K562 (cell line): ENCODE results near the gene FMN1.

Experiments
- CREB3L1 ChIP-seq: fragments of 450-650 bp; IDR thresholded peaks from 2 replicates; pipeline ENCODE4 v1.6.1; 2014; ENCODE audit warnings: low read depth, mild to moderate bottlenecking, moderate library complexity, borderline replicate concordance
- CTCF ChIP-seq, 3 experiments: IDR thresholded peaks in 2 of 3; conservative IDR thresholded peaks in 1 of 3; 2 replicates each; pipeline ENCODE4 v1.5.1; 2011 to 2012; ENCODE audit warnings: low read length in 3 of 3, mild to moderate bottlenecking in 3 of 3, control low read depth in 2 of 3, improper control_type of control experiment in 1 of 3, inconsistent platforms in 1 of 3, low read depth in 1 of 3, mixed read lengths in 1 of 3, moderate library complexity in 1 of 3; ENCODE audit not compliant: insufficient read depth in 2 of 3
- HDAC2 ChIP-seq: fragments of 450-650 bp; IDR thresholded peaks from 2 replicates; pipeline ENCODE4 v1.6.1; 2016; ENCODE audit warnings: mild to moderate bottlenecking
- IRF2 ChIP-seq: sonication (generic); formaldehyde crosslinking; IDR thresholded peaks from 2 replicates; pipeline ENCODE4 v1.8.1; 2022; ENCODE audit warnings: mild to moderate bottlenecking, missing genetic modification reagents
- MEIS2 ChIP-seq: fragments of 450-650 bp; IDR thresholded peaks from 2 replicates; pipeline ENCODE4 v1.6.1; 2014; ENCODE audit warnings: mild to moderate bottlenecking; ENCODE audit not compliant: partially characterized antibody
- MXD1 ChIP-seq: fragments of 250-450 bp; sonication (Bioruptor Pico); IDR thresholded peaks from 2 replicates; pipeline ENCODE4 v1.8.0; 2021; ENCODE audit warnings: borderline replicate concordance, mild to moderate bottlenecking, moderate library complexity; ENCODE audit not compliant: poor library complexity, severe bottlenecking
- POLR2A ChIP-seq: fragments of 450-650 bp; conservative IDR thresholded peaks from 2 replicates; pipeline ENCODE4 v1.6.1; 2016
- RAD51 ChIP-seq: fragments of 450-650 bp; IDR thresholded peaks from 2 replicates; pipeline ENCODE4 v1.7.1; 2016; ENCODE audit warnings: low read depth, mild to moderate bottlenecking, borderline replicate concordance
- TARDBP ChIP-seq: fragments of 450-650 bp; IDR thresholded peaks from 2 replicates; pipeline ENCODE4 v1.6.1; 2016
- ZBTB8A ChIP-seq: fragments of 450-650 bp; IDR thresholded peaks from 2 replicates; pipeline ENCODE4 v1.6.1; 2018; ENCODE audit warnings: mild to moderate bottlenecking, moderate library complexity; ENCODE audit not compliant: partially characterized antibody

- no peak for TF ChIP-seq HDAC2
- TF ChIP-seq IRF2 (CRISPR knock-in tag): no peak
- TF ChIP-seq RAD51: no peak
- TF ChIP-seq ZBTB8A: no peak
- TF ChIP-seq MEIS2: no peak
- no peak for TF ChIP-seq POLR2A
- no peak for TF ChIP-seq CTCF (IDR thresholded peaks at IDR 0.05 in 2 of 3, conservative IDR thresholded peaks at IDR 0.05 in 1 of 3; ENCODE audit: insufficient read depth in 2 of 3, low read depth in 1 of 3, low read length in 3 of 3)
- TF ChIP-seq CREB3L1: no peak
- TF ChIP-seq TARDBP: no peak
- TF ChIP-seq MXD1 (CRISPR knock-in tag): no peak
Measured at GRCh38 chr15:32838338-32838737, 356.2 kb downstream of the FMN1 start.
